NOMO-1 (cell line): ENCODE measurements around the gene DCDC2.
"Not testable (repeated sequence)": the region's sequence is repeated elsewhere in the genome, so short reads cannot be mapped to it uniquely, and the experiment has no call there.

ENCODE experiments used
- DNase-seq, 2 experiments: peaks; one replicate each; lab custom pipeline; 2025; ENCODE audit not compliant: unreplicated experiment in 2 of 2; lab: John Stamatoyannopoulos, UW

Gene DCDC2

GRCh38 chr6:24273096-24273870, 84.6 kb downstream of the DCDC2 start:
- no peak for DNase-seq

- no peak for DNase-seq
These were observed 85.3 kb downstream of the DCDC2 start for GRCh38 chr6:24272553-24272952.

GRCh38 chr6:24272148-24272547, 85.7 kb downstream of the DCDC2 start:
- DNase-seq: no peak

- no peak for DNase-seq
These were observed 87.8 kb downstream of the DCDC2 start for GRCh38 chr6:24270011-24270410.

GRCh38 chr6:24258214-24258613, 99.6 kb downstream of the DCDC2 start:
- not testable (repeated sequence) for DNase-seq

GRCh38 chr6:24257282-24257681, 100.6 kb downstream of the DCDC2 start:
- no peak for DNase-seq

- DNase-seq: no peak
These were observed 102.2 kb downstream of the DCDC2 start for GRCh38 chr6:24255676-24256075.

- no peak for DNase-seq
These were observed 104.5 kb downstream of the DCDC2 start for GRCh38 chr6:24253360-24253759.

- DNase-seq: no peak
These were observed 105.6 kb downstream of the DCDC2 start for GRCh38 chr6:24252280-24252679.

- DNase-seq: no peak
These were observed 106.5 kb downstream of the DCDC2 start for GRCh38 chr6:24251339-24251738.

GRCh38 chr6:24249926-24250325, 107.9 kb downstream of the DCDC2 start:
- DNase-seq: no peak

- DNase-seq: no peak
These were observed 112.6 kb downstream of the DCDC2 start for GRCh38 chr6:24245275-24245674.

- no peak for DNase-seq
These were observed 114.9 kb downstream of the DCDC2 start for GRCh38 chr6:24242924-24243323.

GRCh38 chr6:24241779-24242178, 116.1 kb downstream of the DCDC2 start:
- not testable (repeated sequence) for DNase-seq

GRCh38 chr6:24240943-24241342, 116.9 kb downstream of the DCDC2 start:
- DNase-seq: no peak

- no peak for DNase-seq
These were observed 117.4 kb downstream of the DCDC2 start for GRCh38 chr6:24240380-24240928.

GRCh38 chr6:24238700-24239099, 119.2 kb downstream of the DCDC2 start:
- DNase-seq: no peak

- DNase-seq: peak; percentile 36 to 80
These were observed 121.1 kb downstream of the DCDC2 start for GRCh38 chr6:24236779-24237178.

- no peak for DNase-seq
These were observed 123.9 kb downstream of the DCDC2 start for GRCh38 chr6:24233813-24234442.

- no peak for DNase-seq
These were observed 126.4 kb downstream of the DCDC2 start for GRCh38 chr6:24231438-24231977.

GRCh38 chr6:24229696-24230405, 128.0 kb downstream of the DCDC2 start:
- no peak for DNase-seq
